Measurements from ENCODE around the gene PAOX.

DNA sequence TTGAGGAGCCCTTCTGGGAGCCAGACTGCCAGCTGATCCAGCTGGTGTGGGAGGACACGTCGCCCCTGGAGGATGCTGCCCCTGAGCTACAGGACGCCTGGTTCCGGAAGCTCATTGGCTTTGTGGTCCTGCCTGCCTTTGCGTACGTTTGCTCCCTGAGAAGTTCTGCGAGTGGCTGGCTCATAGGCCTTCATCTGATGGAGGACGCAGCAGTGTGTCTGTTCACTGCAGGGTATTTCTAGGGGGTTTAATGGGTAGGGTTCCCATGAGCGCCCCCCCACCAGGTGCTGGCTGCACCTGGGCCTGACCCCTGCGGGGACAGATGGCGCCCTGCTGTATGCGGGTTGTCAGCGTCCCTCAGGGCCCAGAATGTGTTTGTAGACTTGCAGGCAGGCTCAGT, 5.0 kb downstream of the PAOX start:
- no peak for TF ChIP-seq POLR2A (IDR thresholded peaks at IDR 0.05; ENCODE audit: low read depth, low read length)
- TF ChIP-seq POLR2AphosphoS5 (IDR thresholded peaks at IDR 0.05; ENCODE audit: low read depth, low read length): no peak
- no peak for TF ChIP-seq TAF1 (IDR thresholded peaks at IDR 0.05; ENCODE audit: low read depth, low read length)
- TF ChIP-seq PAX5 (IDR thresholded peaks at IDR 0.05; ENCODE audit: insufficient read depth, low read length, severe bottlenecking): no peak
